ENCODE measurements around the gene DACT2.

- TF ChIP-seq POLR2AphosphoS5 (IDR thresholded peaks at IDR 0.05; ENCODE audit: low read depth, low read length) (no peak), TAF1 (IDR thresholded peaks at IDR 0.05; ENCODE audit: borderline replicate concordance, low read depth, low read length) (no peak)
Measured at GRCh38 chr6:168272415-168273325, 46.9 kb downstream of the DACT2 start.
